ENCODE measurements around the gene STAC3.

STAC3 gene

GRCh38 chr12:57203791-57204190 is 47.2 kb downstream of the STAC3 start:
- TF ChIP-seq CTCF (IDR thresholded peaks at IDR 0.05; ENCODE audit: low read depth, low read length) = no peak

GRCh38 chr12:57203201-57203600 is 47.8 kb downstream of the STAC3 start:
- no peak for DNase-seq (ENCODE audit: low read depth, low spot score)
- H3K4me3 ChIP-seq (ENCODE audit: low read depth, low read length) = no peak overlapping the region
- in situ Hi-C loops (cut with HindIII; ENCODE audit: low sequenced_read_pairs) = no loop called here
- no peak for TF ChIP-seq CTCF (IDR thresholded peaks at IDR 0.05; ENCODE audit: low read depth, low read length)

More at GRCh38 chr12:57203791-57204190, 47.2 kb downstream of the STAC3 start:
- DNase-seq (ENCODE audit: low read depth, low spot score) = no peak
- no peak overlapping the region for H3K4me3 ChIP-seq (ENCODE audit: low read depth, low read length)
- in situ Hi-C loops (cut with HindIII; ENCODE audit: low sequenced_read_pairs) = no loop called here

GRCh38 chr12:57202321-57202720 is 48.7 kb downstream of the STAC3 start:
- no peak overlapping the region for H3K4me3 ChIP-seq (ENCODE audit: low read depth, low read length)
- in situ Hi-C loops (cut with HindIII; ENCODE audit: low sequenced_read_pairs) = no loop called here
- no peak for TF ChIP-seq CTCF (IDR thresholded peaks at IDR 0.05; ENCODE audit: low read depth, low read length)
- DNase-seq (ENCODE audit: low read depth, low spot score) = no peak

- no peak for TF ChIP-seq CTCF (IDR thresholded peaks at IDR 0.05; ENCODE audit: low read depth, low read length)
- in situ Hi-C loops (cut with HindIII; ENCODE audit: low sequenced_read_pairs) = no loop called here
Observed at GRCh38 chr12:57201631-57202030, 49.4 kb downstream of the STAC3 start.

GRCh38 chr12:57201219-57201618 is 49.8 kb downstream of the STAC3 start:
- in situ Hi-C loops (cut with HindIII; ENCODE audit: low sequenced_read_pairs) = no loop called here

More at GRCh38 chr12:57201631-57202030, 49.4 kb downstream of the STAC3 start:
- no peak for DNase-seq (ENCODE audit: low read depth, low spot score)
- H3K4me3 ChIP-seq (ENCODE audit: low read depth, low read length) = no peak overlapping the region

GRCh38 chr12:57200497-57200896 is 50.5 kb downstream of the STAC3 start:
- DNase-seq (ENCODE audit: low read depth, low spot score) = no peak
- H3K4me3 ChIP-seq (ENCODE audit: low read depth, low read length) = no peak overlapping the region
- no peak for TF ChIP-seq CTCF (IDR thresholded peaks at IDR 0.05; ENCODE audit: low read depth, low read length)
- in situ Hi-C loops (cut with HindIII; ENCODE audit: low sequenced_read_pairs) = no loop called here

More at GRCh38 chr12:57201219-57201618, 49.8 kb downstream of the STAC3 start:
- no peak for DNase-seq (ENCODE audit: low read depth, low spot score)
- no peak for TF ChIP-seq CTCF (IDR thresholded peaks at IDR 0.05; ENCODE audit: low read depth, low read length)
- no peak overlapping the region for H3K4me3 ChIP-seq (ENCODE audit: low read depth, low read length)

- no peak overlapping the region for H3K4me3 ChIP-seq (ENCODE audit: low read depth, low read length)
- in situ Hi-C loops (cut with HindIII; ENCODE audit: low sequenced_read_pairs) = no loop called here
- no peak for DNase-seq (ENCODE audit: low read depth, low spot score)
- no peak for TF ChIP-seq CTCF (IDR thresholded peaks at IDR 0.05; ENCODE audit: low read depth, low read length)
Observed at GRCh38 chr12:57199191-57199590, 51.8 kb downstream of the STAC3 start.

All from astrocyte of the spinal cord (primary cell).